22Rv1 (cell line): ENCODE results near the gene CFAP65.

Experiments
- CTCF ChIP-seq: fragments of 450-650 bp; IDR thresholded peaks from 2 replicates; pipeline ENCODE4 v1.5.1; 2017; ENCODE audit warnings: mild to moderate bottlenecking
- ZFX ChIP-seq: fragments of 450-650 bp; IDR thresholded peaks from 2 replicates; pipeline ENCODE4 v1.6.1; 2017; ENCODE audit warnings: antibody characterized with exemption, borderline replicate concordance

GRCh38 chr2:219087848-219088247 lies 46.5 kb upstream of the CFAP65 start:
- no peak for TF ChIP-seq CTCF
- TF ChIP-seq ZFX = no peak
